Gastroesophageal sphincter (tissue), 3 donors: Measurements from ENCODE around the gene AKAP10.

Experiments
- POLR2A ChIP-seq, 2 donors: fragments of 450-650 bp; IDR thresholded peaks; one replicate each; pipeline ENCODE4 v1.6.1; 2017; ENCODE audit warnings: antibody characterized with exemption in 2 of 2, mild to moderate bottlenecking in 2 of 2, moderate library complexity in 1 of 2
- TF ChIP-seq, protein P1 (sequence below), 4 experiments: fragments of 200-600 bp in 2 of 4; fragments of 450-650 bp in 2 of 4; sonication (generic) in 1 of 4; IDR thresholded peaks; one replicate each; pipeline ENCODE4 v1.5.1; 2017 to 2019; ENCODE audit warnings: antibody characterized with exemption in 4 of 4, mild to moderate bottlenecking in 2 of 4, moderate library complexity in 2 of 4

DNA sequence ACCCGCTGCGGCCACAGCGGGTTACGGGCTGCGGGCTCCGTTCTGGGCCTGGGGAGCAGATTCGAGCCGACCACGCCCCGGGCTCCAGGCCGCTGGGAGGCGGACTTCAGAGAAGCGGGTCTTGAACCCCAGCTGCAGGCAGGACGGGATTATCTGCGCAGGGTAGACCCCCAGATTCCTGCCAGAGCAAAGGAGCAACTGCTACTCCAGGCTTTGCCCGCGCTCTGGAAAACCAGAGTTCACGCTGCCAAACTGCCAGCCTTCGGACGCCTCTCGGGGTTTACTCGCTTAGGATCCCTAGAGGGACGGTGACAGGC is 109.6 kb downstream of the AKAP10 start:
- TF ChIP-seq, protein P1, sequence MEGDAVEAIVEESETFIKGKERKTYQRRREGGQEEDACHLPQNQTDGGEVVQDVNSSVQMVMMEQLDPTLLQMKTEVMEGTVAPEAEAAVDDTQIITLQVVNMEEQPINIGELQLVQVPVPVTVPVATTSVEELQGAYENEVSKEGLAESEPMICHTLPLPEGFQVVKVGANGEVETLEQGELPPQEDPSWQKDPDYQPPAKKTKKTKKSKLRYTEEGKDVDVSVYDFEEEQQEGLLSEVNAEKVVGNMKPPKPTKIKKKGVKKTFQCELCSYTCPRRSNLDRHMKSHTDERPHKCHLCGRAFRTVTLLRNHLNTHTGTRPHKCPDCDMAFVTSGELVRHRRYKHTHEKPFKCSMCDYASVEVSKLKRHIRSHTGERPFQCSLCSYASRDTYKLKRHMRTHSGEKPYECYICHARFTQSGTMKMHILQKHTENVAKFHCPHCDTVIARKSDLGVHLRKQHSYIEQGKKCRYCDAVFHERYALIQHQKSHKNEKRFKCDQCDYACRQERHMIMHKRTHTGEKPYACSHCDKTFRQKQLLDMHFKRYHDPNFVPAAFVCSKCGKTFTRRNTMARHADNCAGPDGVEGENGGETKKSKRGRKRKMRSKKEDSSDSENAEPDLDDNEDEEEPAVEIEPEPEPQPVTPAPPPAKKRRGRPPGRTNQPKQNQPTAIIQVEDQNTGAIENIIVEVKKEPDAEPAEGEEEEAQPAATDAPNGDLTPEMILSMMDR (IDR thresholded peaks at IDR 0.05) = peak in 1 of 4 experiments; percentile 10
- no peak for TF ChIP-seq POLR2A (IDR thresholded peaks at IDR 0.05)
